ENCODE data around the gene IDH3A. TPM values are rescaled to one million over a fixed set of nuclear protein-coding genes. Genes with fewer than 3 reads are reported as not detected.

Gene IDH3A
- total and polyA plus RNA-seq, 9 of the 15 experiments (the other 6 are each of a cell fraction or from before 2014, with no cell fraction given): 37.4 to 249 (median 107) TPM

DNA sequence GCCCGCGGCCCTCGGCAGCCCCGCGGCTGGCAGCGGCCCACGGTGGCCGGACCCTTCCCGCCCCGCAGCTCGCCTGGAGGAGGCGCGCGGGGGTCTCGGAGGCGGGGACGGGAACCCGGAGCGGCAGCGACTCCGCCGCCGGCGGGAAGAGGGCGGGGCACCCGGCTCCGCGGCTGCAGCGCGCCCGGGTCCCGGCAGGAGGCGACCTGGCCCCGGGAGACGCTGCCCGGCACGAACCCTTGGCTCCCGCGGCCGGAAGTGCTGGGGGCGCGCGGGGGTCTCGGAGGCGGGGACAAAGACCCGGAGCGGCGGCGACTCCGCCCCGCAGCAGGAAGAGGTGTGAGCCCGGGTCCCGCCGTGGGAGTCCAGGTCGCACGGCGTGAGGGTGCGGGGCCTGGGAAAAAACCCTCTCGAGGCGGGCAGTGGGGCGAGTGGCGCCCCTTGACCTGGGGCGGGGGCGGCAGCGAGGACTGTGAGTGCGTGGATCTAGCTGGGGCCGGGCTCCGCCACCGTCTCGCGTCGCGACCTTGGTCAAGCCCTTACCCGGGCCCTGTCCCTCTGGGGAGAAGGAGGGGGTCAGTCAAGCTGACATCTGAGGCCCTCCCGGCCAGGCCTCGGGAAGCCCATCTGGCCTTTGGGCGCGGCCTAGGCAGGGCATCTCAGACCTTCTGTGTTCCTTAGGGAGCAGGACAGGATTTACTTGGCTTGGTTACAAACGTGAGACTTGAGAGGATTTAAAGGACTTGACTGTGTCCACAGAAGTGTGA, 17.7 kb upstream of the IDH3A start, which contains the start of gene CIB2 (continued):
- TF ChIP-seq, protein P1, sequence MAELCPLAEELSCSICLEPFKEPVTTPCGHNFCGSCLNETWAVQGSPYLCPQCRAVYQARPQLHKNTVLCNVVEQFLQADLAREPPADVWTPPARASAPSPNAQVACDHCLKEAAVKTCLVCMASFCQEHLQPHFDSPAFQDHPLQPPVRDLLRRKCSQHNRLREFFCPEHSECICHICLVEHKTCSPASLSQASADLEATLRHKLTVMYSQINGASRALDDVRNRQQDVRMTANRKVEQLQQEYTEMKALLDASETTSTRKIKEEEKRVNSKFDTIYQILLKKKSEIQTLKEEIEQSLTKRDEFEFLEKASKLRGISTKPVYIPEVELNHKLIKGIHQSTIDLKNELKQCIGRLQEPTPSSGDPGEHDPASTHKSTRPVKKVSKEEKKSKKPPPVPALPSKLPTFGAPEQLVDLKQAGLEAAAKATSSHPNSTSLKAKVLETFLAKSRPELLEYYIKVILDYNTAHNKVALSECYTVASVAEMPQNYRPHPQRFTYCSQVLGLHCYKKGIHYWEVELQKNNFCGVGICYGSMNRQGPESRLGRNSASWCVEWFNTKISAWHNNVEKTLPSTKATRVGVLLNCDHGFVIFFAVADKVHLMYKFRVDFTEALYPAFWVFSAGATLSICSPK (IDR thresholded peaks at IDR 0.05; ENCODE audit: borderline replicate concordance): no peak
- TF ChIP-seq PHTF2 (CRISPR knock-in tag; IDR thresholded peaks at IDR 0.05) (no peak), SNRNP70 (optimal IDR thresholded peaks at IDR 0.05; ENCODE audit: low read depth, low read length) (no peak), SP2 (IDR thresholded peaks at IDR 0.05; ENCODE audit: extremely low read depth, low read depth, low read length, poor library complexity, severe bottlenecking) (no peak), ATF7 (IDR thresholded peaks at IDR 0.05) (peak; percentile 2; the same call in 1 of the 2 replicates), NFRKB (IDR thresholded peaks at IDR 0.05; ENCODE audit: low read depth) (peak; percentile 53; the same call in 1 of the 2 replicates), ETS2 (tag; IDR thresholded peaks at IDR 0.05; ENCODE audit: borderline replicate concordance, poor library complexity, severe bottlenecking) (no peak), ZNF347 (CRISPR knock-in tag; IDR thresholded peaks at IDR 0.05; ENCODE audit: low read depth) (no peak), MEF2A (IDR thresholded peaks at IDR 0.05; ENCODE audit: control insufficient read depth, low read depth, low read length) (no peak), KLF6 (CRISPR knock-in tag; IDR thresholded peaks at IDR 0.05; ENCODE audit: borderline replicate concordance) (no peak), MEIS2 (IDR thresholded peaks at IDR 0.05; ENCODE audit: partially characterized antibody) (no peak), FUS (optimal IDR thresholded peaks at IDR 0.05; ENCODE audit: low read depth, low read length) (no peak), ZNF212 (CRISPR knock-in tag; IDR thresholded peaks at IDR 0.05) (no peak), POU5F1 (IDR thresholded peaks at IDR 0.05; ENCODE audit: borderline replicate concordance, low read depth, low read length, partially characterized antibody) (no peak), POLR3A (IDR thresholded peaks at IDR 0.05; ENCODE audit: borderline replicate concordance, extremely low read depth, insufficient read depth, insufficient read length) (no peak), ZNF133 (CRISPR knock-in tag; IDR thresholded peaks at IDR 0.05) (0 out of 2 replicates have a peak, but pooled peaks have one; percentile 49), CBX5 (IDR thresholded peaks at IDR 0.05; ENCODE audit: borderline replicate concordance, low read depth) (no peak), PTRF (tag; IDR thresholded peaks at IDR 0.05) (no peak), GABPB1 (CRISPR knock-in tag; IDR thresholded peaks at IDR 0.05) (peak; percentile 86), ZNF699 (CRISPR knock-in tag; IDR thresholded peaks at IDR 0.05; ENCODE audit: insufficient replicate concordance) (no peak), RFX1 (IDR thresholded peaks at IDR 0.05) (no peak), STAT5A (IDR thresholded peaks at IDR 0.05; ENCODE audit: borderline replicate concordance, low read length) (no peak)
- TF ChIP-seq, protein P2, sequence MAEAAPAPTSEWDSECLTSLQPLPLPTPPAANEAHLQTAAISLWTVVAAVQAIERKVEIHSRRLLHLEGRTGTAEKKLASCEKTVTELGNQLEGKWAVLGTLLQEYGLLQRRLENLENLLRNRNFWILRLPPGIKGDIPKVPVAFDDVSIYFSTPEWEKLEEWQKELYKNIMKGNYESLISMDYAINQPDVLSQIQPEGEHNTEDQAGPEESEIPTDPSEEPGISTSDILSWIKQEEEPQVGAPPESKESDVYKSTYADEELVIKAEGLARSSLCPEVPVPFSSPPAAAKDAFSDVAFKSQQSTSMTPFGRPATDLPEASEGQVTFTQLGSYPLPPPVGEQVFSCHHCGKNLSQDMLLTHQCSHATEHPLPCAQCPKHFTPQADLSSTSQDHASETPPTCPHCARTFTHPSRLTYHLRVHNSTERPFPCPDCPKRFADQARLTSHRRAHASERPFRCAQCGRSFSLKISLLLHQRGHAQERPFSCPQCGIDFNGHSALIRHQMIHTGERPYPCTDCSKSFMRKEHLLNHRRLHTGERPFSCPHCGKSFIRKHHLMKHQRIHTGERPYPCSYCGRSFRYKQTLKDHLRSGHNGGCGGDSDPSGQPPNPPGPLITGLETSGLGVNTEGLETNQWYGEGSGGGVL (CRISPR knock-in tag; IDR thresholded peaks at IDR 0.05): no peak
- TF ChIP-seq, protein P3, sequence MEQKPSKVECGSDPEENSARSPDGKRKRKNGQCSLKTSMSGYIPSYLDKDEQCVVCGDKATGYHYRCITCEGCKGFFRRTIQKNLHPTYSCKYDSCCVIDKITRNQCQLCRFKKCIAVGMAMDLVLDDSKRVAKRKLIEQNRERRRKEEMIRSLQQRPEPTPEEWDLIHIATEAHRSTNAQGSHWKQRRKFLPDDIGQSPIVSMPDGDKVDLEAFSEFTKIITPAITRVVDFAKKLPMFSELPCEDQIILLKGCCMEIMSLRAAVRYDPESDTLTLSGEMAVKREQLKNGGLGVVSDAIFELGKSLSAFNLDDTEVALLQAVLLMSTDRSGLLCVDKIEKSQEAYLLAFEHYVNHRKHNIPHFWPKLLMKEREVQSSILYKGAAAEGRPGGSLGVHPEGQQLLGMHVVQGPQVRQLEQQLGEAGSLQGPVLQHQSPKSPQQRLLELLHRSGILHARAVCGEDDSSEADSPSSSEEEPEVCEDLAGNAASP (IDR thresholded peaks at IDR 0.05): no peak
